ENCODE results near the gene SIM1. TPM values are rescaled to one million over a fixed set of nuclear protein-coding genes. Genes with fewer than 3 reads are reported as not detected.
A peak's percentile ranks its signal among the peaks of the same experiment; 100 is the strongest.

The SIM1 gene
- total RNA-seq, 1 donor from 2014 or later, result not detected

- Histone ChIP-seq H3K36me3 (no peaks in the 10 kb centered on the region), H3K27me3 (peaks cover 63% of the 10 kb centered on the region), H3K9me3 (no peaks in the 10 kb centered on the region), H3K4me3 (no peak overlapping the region), H3K27ac (no peak overlapping the region), H3K4me1 (peaks cover 0 to 4% of the 10 kb centered on the region in 2 donors)
- TF ChIP-seq, protein P1, sequence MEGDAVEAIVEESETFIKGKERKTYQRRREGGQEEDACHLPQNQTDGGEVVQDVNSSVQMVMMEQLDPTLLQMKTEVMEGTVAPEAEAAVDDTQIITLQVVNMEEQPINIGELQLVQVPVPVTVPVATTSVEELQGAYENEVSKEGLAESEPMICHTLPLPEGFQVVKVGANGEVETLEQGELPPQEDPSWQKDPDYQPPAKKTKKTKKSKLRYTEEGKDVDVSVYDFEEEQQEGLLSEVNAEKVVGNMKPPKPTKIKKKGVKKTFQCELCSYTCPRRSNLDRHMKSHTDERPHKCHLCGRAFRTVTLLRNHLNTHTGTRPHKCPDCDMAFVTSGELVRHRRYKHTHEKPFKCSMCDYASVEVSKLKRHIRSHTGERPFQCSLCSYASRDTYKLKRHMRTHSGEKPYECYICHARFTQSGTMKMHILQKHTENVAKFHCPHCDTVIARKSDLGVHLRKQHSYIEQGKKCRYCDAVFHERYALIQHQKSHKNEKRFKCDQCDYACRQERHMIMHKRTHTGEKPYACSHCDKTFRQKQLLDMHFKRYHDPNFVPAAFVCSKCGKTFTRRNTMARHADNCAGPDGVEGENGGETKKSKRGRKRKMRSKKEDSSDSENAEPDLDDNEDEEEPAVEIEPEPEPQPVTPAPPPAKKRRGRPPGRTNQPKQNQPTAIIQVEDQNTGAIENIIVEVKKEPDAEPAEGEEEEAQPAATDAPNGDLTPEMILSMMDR (IDR thresholded peaks at IDR 0.05), result no peak
- intact Hi-C loops (cut with DNase I), result loop anchor here (10.0 kb wide), 1 partner anchor 871 kb away; no protein-coding TSS in a partner anchor
- no peak for DNase-seq (ENCODE audit: low spot score in 2 of 2)
Measured at GRCh38 chr6:100465701-100466409, 1.1 kb upstream of the SIM1 start.

- no peak overlapping the region for H3K27ac ChIP-seq
- H3K36me3 ChIP-seq, result no peaks in the 10 kb centered on the region
- peaks cover 73% of the 10 kb centered on the region for H3K27me3 ChIP-seq
- H3K9me3 ChIP-seq, result no peaks in the 10 kb centered on the region
- H3K4me3 ChIP-seq, result peak overlapping the region in 1 of 2 donors; percentile 41
- intact Hi-C loops (cut with DNase I), result loop anchor here (5.0 to 10.0 kb wide), 3 partner anchors 43 to 1632 kb away; partner anchors contain the start of gene POU3F2
- no peak for DNase-seq (ENCODE audit: low spot score in 2 of 2)
- peaks cover 0 to 4% of the 10 kb centered on the region in 2 donors for H3K4me1 ChIP-seq
- TF ChIP-seq, protein P1 (IDR thresholded peaks at IDR 0.05), result no peak
Measured at GRCh38 chr6:100464162-100464851, 414 bp downstream of the SIM1 start.

- H3K27me3 ChIP-seq, result peaks cover 75% of the 10 kb centered on the region
- H3K27ac ChIP-seq, result no peak overlapping the region
- no peak overlapping the region for H3K4me3 ChIP-seq
- no peaks in the 10 kb centered on the region for H3K36me3 ChIP-seq
- H3K9me3 ChIP-seq, result no peaks in the 10 kb centered on the region
- peaks cover 0 to 4% of the 10 kb centered on the region in 2 donors for H3K4me1 ChIP-seq
- no peak for DNase-seq (ENCODE audit: low spot score in 2 of 2)
- intact Hi-C loops (cut with DNase I), result loop anchor here (5.0 to 10.0 kb wide), 3 partner anchors 44 to 1631 kb away; partner anchors contain the start of gene POU3F2
- TF ChIP-seq, protein P1 (IDR thresholded peaks at IDR 0.05), result no peak
Measured at GRCh38 chr6:100463630-100464161, 1.0 kb downstream of the SIM1 start.

GRCh38 chr6:100462706-100463629 is 1.8 kb downstream of the SIM1 start:
- DNase-seq (ENCODE audit: low spot score in 2 of 2), result no peak
- peaks cover 77% of the 10 kb centered on the region for H3K27me3 ChIP-seq
- intact Hi-C loops (cut with DNase I), result loop anchor here (5.0 to 10.0 kb wide), 3 partner anchors 44 to 1631 kb away; partner anchors contain the start of gene POU3F2
- no peak overlapping the region for H3K27ac ChIP-seq
- peaks cover 0 to 8% of the 10 kb centered on the region in 2 donors for H3K4me1 ChIP-seq
- H3K9me3 ChIP-seq, result no peaks in the 10 kb centered on the region
- no peak overlapping the region for H3K4me3 ChIP-seq
- TF ChIP-seq, protein P1 (IDR thresholded peaks at IDR 0.05), result no peak
- no peaks in the 10 kb centered on the region for H3K36me3 ChIP-seq
